GM18870 (cell line): ENCODE data around the gene GLRX.
"Not testable (repeated sequence)": the region's sequence is repeated elsewhere in the genome, so short reads cannot be mapped to it uniquely, and the experiment has no call there.

Source experiments
- ATAC-seq: cut with Tn5 transposase; IDR thresholded peaks from one replicate; pipeline ENCODE4 v1.9.1; 2021; ENCODE audit warnings: moderate library complexity; ENCODE audit not compliant: unreplicated experiment

GLRX gene

DNA sequence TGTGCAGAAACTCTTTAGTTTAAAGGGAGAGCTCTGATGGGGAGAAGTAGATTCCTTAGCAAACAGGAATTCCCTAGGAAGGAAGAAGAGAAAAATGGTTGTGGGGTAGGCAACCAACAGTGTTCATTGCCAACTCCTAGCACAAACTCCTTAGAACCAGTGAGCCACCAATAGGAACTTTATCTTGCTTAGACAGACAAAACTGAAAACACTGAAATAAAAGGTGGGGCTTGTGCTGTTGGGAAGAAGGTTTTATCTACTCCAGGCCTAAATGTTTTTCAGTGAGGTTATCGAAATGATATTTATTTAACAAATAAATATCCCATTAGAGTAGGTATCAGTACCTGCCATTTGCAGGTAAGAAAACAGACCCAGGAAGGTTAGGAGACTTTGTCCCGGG, 7.7 kb upstream of the GLRX start:
- ATAC-seq, result no peak

DNA sequence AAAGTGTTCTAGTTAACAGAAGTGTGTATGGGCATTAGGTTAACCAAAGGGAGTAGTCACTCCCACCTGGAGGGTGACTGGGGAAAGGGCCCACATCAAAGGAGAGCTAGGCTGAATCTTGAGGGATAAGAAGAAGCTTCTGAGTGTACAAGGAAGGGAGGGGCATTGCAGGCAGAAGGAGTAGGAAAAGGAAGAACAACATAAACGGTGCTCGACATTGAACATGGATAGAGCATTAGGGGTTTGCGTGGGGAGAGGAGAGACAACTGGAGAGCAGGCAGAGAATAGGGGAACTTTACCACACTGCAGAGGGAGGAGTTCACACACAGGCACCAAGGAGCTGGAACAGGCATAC, 5.3 kb upstream of the GLRX start:
- ATAC-seq, result no peak

DNA sequence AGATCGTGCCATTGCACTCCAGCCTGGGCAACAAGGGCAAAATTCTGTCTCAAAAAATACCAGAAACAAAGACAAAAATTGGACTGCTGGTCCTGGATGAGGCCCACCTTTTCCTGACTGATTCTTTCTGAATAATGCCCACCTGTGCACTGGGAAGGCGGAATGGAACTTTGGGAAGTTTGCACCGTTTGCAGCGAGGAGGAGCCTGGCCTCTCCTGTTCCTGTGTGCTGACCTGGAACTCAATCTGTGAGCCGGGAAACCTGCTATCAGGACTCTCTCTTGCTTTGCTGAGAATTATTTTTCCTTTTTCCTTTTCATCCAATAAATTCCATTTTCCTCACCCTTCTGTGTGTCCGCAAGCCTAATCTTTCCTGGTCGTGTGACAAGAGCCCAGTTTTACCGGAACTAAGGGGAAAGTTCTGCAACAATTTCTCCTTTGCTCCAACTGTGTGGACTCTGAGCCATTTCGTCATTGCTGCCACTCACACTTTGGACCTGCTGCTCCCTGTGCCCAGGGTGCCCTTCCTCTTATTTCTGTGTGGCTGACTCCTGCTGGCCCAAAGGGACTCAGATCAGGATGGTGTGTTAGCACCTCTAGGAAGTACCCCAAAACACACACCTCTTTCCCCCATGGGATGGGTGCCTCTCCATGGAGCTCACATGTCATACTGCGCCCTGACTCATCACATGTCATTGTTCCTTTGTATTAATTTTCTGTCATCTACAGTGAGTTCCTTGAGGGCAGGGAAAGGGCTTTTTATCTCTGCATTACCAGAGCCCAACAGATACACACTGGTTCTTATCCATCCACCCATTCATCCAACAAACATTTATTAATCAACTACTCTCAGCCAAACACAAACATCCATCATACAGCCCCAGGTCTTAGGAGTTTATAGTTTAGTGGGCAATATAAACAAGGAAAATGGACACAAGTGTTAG, 4.7 kb upstream of the GLRX start:
- ATAC-seq, result no peak

GRCh38 chr5:95825495-95825894, 3.0 kb upstream of the GLRX start:
- ATAC-seq, result no peak

DNA sequence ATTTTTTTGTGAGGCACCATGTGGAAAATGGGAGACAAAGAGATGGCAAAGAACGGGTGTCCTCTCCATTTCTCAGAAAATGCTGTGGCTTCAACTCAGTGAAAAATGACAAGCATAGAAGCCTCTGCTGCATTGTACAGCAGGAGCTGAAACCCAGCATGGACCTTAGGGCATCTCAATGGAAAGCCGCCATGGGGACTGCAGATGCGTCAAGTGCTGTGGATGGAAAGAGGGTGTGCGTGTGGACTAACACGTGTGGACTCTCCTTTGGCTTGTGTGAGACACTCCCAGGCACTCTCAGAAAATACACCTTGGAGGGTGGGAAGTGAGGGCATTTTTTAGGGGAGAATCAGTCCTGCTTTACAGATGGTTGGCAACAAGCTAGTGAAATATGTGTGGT, 2.2 kb upstream of the GLRX start:
- ATAC-seq, result no peak

- ATAC-seq, result peak; percentile 39
Observed at GRCh38 chr5:95823738-95824609, 1.4 kb upstream of the GLRX start.

DNA sequence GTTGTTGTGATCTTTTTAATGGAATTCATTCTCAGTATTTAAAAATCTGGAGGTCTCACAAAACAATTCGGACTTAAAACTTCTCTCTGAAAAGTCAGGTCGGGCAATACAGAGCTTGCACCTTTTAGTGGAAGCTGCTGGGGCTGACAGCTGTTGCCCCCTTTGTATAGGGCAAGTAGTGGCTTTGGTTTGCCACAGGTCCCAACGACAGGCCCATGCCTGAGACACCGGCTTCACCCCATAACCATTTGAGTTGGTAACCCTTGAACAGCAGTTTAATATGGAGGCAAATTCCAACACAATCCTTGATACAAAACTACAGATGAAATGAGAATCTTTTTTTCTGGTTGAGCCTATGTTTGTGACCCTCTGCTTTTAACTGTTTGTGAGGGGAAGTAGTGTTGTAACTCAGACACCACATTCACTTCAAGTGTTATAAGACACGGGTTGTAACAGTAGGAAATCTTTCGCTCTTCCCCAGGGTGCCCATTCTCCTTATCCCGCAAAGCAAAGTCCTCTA, 752 bp upstream of the GLRX start:
- no peak for ATAC-seq

DNA sequence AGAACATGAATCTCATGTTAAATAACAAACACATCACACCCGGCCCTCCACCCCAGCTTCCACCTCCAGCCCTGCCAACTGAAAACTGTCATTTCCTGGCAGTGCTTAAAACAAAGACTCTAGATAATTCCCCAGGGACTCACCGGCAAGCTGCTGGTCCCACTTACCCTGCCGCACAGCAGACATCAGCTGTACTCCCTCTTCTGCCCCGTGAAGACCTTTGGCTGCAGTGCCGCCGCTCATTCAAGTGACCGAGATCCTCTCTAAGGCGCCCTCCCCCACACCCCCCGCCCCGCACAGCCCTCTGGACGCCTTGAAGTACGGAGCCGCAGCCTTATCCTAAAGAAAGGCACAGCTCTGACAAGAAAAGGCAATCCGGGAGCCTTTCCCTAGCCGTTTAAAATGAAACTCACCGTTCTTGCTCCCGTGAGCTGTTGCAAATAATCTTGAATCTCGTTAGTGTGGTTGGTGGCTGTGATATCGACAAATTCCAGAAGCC, 434 bp downstream of the GLRX start:
- ATAC-seq, result peak; percentile 2

- ATAC-seq, result no peak
Observed at GRCh38 chr5:95821110-95822021, 1.2 kb downstream of the GLRX start.

DNA sequence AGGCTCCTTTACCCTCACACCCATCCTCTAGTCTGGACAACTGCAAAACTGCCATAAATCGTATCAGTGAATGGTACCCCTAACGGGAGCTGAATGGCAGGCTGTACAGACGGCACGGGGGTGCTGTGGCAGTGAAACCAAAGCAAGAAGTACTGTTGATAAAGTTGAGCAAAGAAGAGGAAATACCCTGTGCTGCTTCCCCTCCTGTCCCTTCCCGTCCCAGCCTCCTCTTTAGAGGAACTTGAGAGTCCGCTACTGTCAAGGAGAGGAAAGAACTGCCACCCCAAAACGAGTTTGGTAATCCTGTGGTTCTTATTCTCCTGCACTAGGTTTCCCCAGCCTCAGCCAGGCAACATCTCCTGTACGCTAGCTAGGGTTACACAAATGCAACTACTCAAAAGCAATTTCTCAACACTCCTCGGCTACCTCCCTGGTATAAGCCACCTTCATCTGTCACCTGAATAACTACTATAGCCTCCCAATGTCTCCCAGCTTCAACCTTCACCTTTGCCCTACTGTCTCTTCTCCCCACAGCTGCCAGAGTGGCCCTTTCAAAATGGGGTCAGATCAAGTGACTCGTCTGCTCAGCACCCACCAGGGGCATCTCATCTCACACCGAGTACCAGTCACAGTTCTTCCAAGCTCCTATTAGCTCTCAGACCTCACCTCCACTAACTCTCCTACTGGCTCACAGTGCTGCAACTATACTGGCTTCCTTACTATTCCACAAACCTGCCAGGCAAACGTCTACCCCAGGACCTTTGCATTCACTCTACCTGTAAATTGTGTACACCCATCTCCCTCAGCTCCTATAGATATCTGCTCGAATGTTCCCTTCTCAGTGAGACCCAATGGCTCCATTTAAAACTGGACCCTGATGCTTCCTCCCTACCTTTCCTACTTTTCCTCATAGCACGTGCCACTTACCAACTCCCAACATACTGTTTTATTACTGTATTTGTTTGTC, 4.1 kb downstream of the GLRX start:
- ATAC-seq, result no peak

- ATAC-seq, result no peak
Observed at GRCh38 chr5:95817430-95817829, 5.1 kb downstream of the GLRX start.

GRCh38 chr5:95816776-95817175, 5.8 kb downstream of the GLRX start:
- ATAC-seq, result no peak

GRCh38 chr5:95816341-95816740, 6.2 kb downstream of the GLRX start:
- no peak for ATAC-seq

- ATAC-seq, result no peak
Observed at GRCh38 chr5:95815155-95815729, 7.3 kb downstream of the GLRX start.

GRCh38 chr5:95813035-95813434, 9.5 kb downstream of the GLRX start:
- not testable (repeated sequence) for ATAC-seq

- ATAC-seq, result no peak
Observed at GRCh38 chr5:95812074-95812471, 10.5 kb downstream of the GLRX start.

DNA sequence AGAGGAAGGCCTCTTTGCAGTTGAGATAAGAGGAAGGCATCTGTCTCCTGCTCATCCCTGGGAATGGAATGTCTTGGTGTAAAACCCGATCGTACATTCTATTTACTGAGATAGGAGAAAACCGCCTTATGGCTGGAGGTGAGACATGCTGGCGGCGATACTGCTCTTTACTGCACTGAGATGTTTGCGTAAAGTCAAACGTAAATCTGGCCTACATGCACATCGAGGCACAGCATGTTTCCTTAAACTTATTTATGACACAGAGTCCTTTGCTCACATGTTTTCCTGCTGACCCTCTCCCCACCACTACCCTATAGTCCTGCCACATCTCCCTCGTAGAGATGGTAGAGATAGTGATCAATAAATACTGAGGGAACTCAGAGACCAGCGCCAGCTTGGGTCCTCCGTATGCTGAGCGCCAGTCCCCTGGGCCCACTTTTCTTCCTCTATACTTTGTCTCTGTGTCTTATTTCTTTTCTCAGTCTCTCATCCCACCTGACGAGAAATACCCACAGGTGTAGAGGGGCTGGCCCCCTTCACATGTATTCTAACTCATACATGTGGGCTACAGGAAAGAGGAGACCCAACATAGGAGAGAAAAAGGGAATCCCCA, 11.0 kb downstream of the GLRX start:
- not testable (repeated sequence) for ATAC-seq

DNA sequence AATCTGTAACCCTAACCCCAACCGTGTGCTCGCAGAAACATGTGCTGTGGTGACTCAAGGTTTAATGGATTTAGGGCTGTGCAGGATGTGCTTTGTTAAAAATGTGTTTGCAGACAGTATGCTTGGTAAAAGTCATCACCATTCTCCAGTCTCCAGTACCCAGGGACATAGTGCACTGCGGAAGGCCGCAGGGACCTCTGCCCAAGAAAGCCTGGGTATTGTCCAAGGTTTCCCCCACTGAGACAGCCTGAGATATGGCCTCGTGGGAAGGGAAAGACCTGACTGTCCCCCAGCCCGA, 11.5 kb downstream of the GLRX start:
- not testable (repeated sequence) for ATAC-seq
